Tibial nerve (tissue), 4 donors: ENCODE data around the gene RPS19.

Experiments
- CTCF ChIP-seq, 5 experiments: fragments of 200-600 bp in 3 of 5; fragments of 450-650 bp in 2 of 5; sonication (generic) in 3 of 5; IDR thresholded peaks; one replicate each; pipeline ENCODE4 v1.5.1; 2016 to 2019; ENCODE audit warnings: antibody characterized with exemption in 5 of 5, mild to moderate bottlenecking in 3 of 5, moderate library complexity in 2 of 5
- EP300 ChIP-seq, 2 donors: sonication (generic); formaldehyde crosslinking; IDR thresholded peaks; one replicate each; pipeline ENCODE4 v1.6.1; 2017; ENCODE audit warnings: antibody characterized with exemption in 2 of 2, mild to moderate bottlenecking in 1 of 2

- TF ChIP-seq CTCF (IDR thresholded peaks at IDR 0.05) (no peak), EP300 (IDR thresholded peaks at IDR 0.05) (peak in 1 of 2 donors; percentile 12)
These were observed 22.8 kb downstream of the RPS19 start, which contains the start of gene ARHGEF1 for GRCh38 chr19:41882568-41883462.
